K562 (cell line): Measurements from ENCODE around the gene ACRBP. TPM values are rescaled to one million over a fixed set of nuclear protein-coding genes. Genes with fewer than 3 reads are reported as not detected.

ENCODE experiments used
- ATAC-seq: fragments of 200-7000 bp; cut with Tn5 transposase; 3 replicates; pipeline ENCODE4 v1.9.1; 2020; ENCODE audit warnings: moderate library complexity
- BruUV-seq: library from RNA; stranded (reverse); fragments of 400-500 nt; replicated peaks from 2 replicates; lab custom pipeline; 2021; lab: Mats Ljungman, UMichigan
- CTCF ChIA-PET: fragments of 300-600 bp; formaldehyde crosslinking; extraction: SDS; loops from one replicate; lab custom pipeline; 2021; ENCODE audit warnings: low intra/inter-chr PET ratio; lab: Yijun Ruan, JAX
- POLR2A ChIA-PET: fragments of 300-600, 350-650 bp; sonication (Branson Sonifier 250); formaldehyde crosslinking; extraction: SDS; loops from one replicate; lab custom pipeline; 2021; ENCODE audit warnings: antibody characterized with exemption, inconsistent platforms; lab: Yijun Ruan, JAX
- DNase-seq, 4 experiments: peaks; one replicate each; pipeline versions ENCODE4 v3.0.0 to v3.0.0-alpha.2; 2011 to 2018; ENCODE audit warnings: low spot score in 3 of 4, mixed read lengths in 3 of 4; ENCODE audit errors: extremely low read depth in 1 of 4
- FAIRE-seq: peaks from 2 replicates; lab custom pipeline; 2011; peaks lifted over from hg19 to GRCh38; lab: Jason Lieb, UNC
- H2AFZ ChIP-seq: 2 replicates; pipeline ENCODE4 v1.6.0; 2011; ENCODE audit warnings: low read depth, low read length, control low read depth, inconsistent platforms
- H3K27ac ChIP-seq: fragments of 200-600 bp; 3 replicates; pipeline ENCODE4 v1.8.0; 2011; ENCODE audit warnings: low read depth, mild to moderate bottlenecking, control low read depth, inconsistent platforms, low read length, moderate library complexity, mixed read lengths; ENCODE audit errors: extremely low read depth
- H3K27me3 ChIP-seq, 2 experiments: fragments of 300-600 bp in 1 of 2; 2 replicates in 1 of 2; 3 replicates in 1 of 2; pipeline versions ENCODE4 v1.6.0 to v1.8.0; 2011; ENCODE audit warnings: inconsistent platforms in 2 of 2, low read length in 2 of 2, mild to moderate bottlenecking in 1 of 2, mixed read lengths in 1 of 2, moderate library complexity in 1 of 2; ENCODE audit not compliant: control insufficient read depth in 2 of 2, insufficient read depth in 2 of 2
- H3K36me3 ChIP-seq: fragments of 300-600 bp; 3 replicates; pipeline ENCODE4 v1.8.0; 2011; ENCODE audit warnings: mild to moderate bottlenecking, low read length, inconsistent platforms; ENCODE audit not compliant: control insufficient read depth, insufficient read depth
- H3K4me1 ChIP-seq, 2 experiments: fragments of 200-600 bp in 1 of 2; replicated peaks in 1 of 2; 2 replicates in 1 of 2; 3 replicates in 1 of 2; pipeline versions ENCODE4 v1.5.1 to v1.8.0; 2011; ENCODE audit warnings: inconsistent platforms in 2 of 2, low read length in 2 of 2, mild to moderate bottlenecking in 1 of 2, mixed read lengths in 1 of 2, moderate library complexity in 1 of 2; ENCODE audit not compliant: control insufficient read depth in 2 of 2, insufficient read depth in 2 of 2
- H3K4me2 ChIP-seq: 2 replicates; pipeline ENCODE4 v1.6.1; 2011; ENCODE audit warnings: low read length, control low read depth, inconsistent platforms, mixed read lengths; ENCODE audit not compliant: insufficient read depth
- H3K4me3 ChIP-seq: fragments of 200-600 bp; sonication (generic), shearing (Covaris generic); 2 replicates; pipeline ENCODE4 v1.5.1; 2016; ENCODE audit warnings: control low read depth, inconsistent platforms
- H3K79me2 ChIP-seq: fragments of 200-600 bp; 3 replicates; pipeline ENCODE4 v1.8.0; 2011; ENCODE audit warnings: low read length, inconsistent platforms; ENCODE audit not compliant: control insufficient read depth, insufficient read depth
- H3K9ac ChIP-seq, 2 experiments: 2 replicates each; pipeline versions ENCODE4 v1.6.0 to v1.6.1; 2011; ENCODE audit warnings: low read depth in 2 of 2, low read length in 2 of 2, control low read depth in 1 of 2, inconsistent platforms in 1 of 2, mild to moderate bottlenecking in 1 of 2, mixed read lengths in 1 of 2; ENCODE audit not compliant: insufficient read depth in 1 of 2
- H3K9me1 ChIP-seq: one replicate; pipeline ENCODE4 v1.6.0; 2011; ENCODE audit warnings: inconsistent platforms, mild to moderate bottlenecking, low read length, moderate library complexity; ENCODE audit not compliant: control insufficient read depth, insufficient read depth
- H3K9me3 ChIP-seq: replicated peaks from 2 replicates; pipeline ENCODE4 v1.5.1; 2011; ENCODE audit warnings: low read depth, low read length, inconsistent platforms; ENCODE audit not compliant: control insufficient read depth, insufficient read depth
- H4K20me1 ChIP-seq: replicated peaks from 2 replicates; pipeline ENCODE4 v1.6.1; 2011; ENCODE audit warnings: low read length, inconsistent platforms, mixed read lengths; ENCODE audit not compliant: control insufficient read depth, insufficient read depth
- DDX20 ChIP-seq: fragments of 450-650 bp; IDR thresholded peaks from 2 replicates; pipeline ENCODE4 v1.6.1; 2016; ENCODE audit warnings: missing genetic modification characterization, low read depth, mild to moderate bottlenecking, missing compliant biosample characterization, moderate library complexity
- HDGF ChIP-seq: fragments of 450-650 bp; IDR thresholded peaks from 2 replicates; pipeline ENCODE4 v1.6.1; 2016
- HIVEP1 ChIP-seq: fragments of 250-450 bp; sonication (Bioruptor Pico); IDR thresholded peaks from 2 replicates; pipeline ENCODE4 v1.4.0; 2020; ENCODE audit warnings: mild to moderate bottlenecking
- LCOR ChIP-seq: sonication (generic); formaldehyde crosslinking; IDR thresholded peaks from 2 replicates; pipeline ENCODE4 v1.8.0; 2022; ENCODE audit warnings: mild to moderate bottlenecking, missing genetic modification reagents
- NFXL1 ChIP-seq: fragments of 450-650 bp; formaldehyde crosslinking; IDR thresholded peaks from 2 replicates; pipeline ENCODE4 v1.4.0; 2021; ENCODE audit warnings: mild to moderate bottlenecking
- PTRF ChIP-seq: fragments of 450-650 bp; IDR thresholded peaks from 2 replicates; pipeline ENCODE4 v1.6.1; 2016; ENCODE audit warnings: mild to moderate bottlenecking, missing genetic modification characterization, missing compliant biosample characterization
- ZEB2 ChIP-seq: fragments of 450-650 bp; IDR thresholded peaks from 2 replicates; pipeline ENCODE4 v1.6.1; 2016
- ZFX ChIP-seq: sonication (generic); formaldehyde crosslinking; IDR thresholded peaks from 2 replicates; pipeline ENCODE4 v1.8.0; 2022; ENCODE audit warnings: mild to moderate bottlenecking, missing genetic modification reagents, moderate library complexity
- ZNF12 ChIP-seq: sonication (generic); formaldehyde crosslinking; IDR thresholded peaks from 2 replicates; pipeline ENCODE4 v1.4.0; 2020; ENCODE audit warnings: mild to moderate bottlenecking, missing genetic modification reagents
- ZNF197 ChIP-seq: fragments of 200-800 bp; sonication (Bioruptor generic); IDR thresholded peaks from 2 replicates; pipeline ENCODE4 v1.6.1; 2016; ENCODE audit warnings: low read depth, missing genetic modification characterization, missing compliant biosample characterization
- ZNF766 ChIP-seq: fragments of 200-800 bp; sonication (Bioruptor generic); conservative IDR thresholded peaks from 2 replicates; pipeline ENCODE4 v1.6.1; 2016; ENCODE audit warnings: missing genetic modification characterization, missing compliant biosample characterization
- WGBS: fragments of 100-300 bp; shearing (Covaris generic); methylation state at CpG from one replicate; pipeline ENCODE4 v1.1.6; 2016; ENCODE audit warnings: low coverage, mixed read lengths; ENCODE audit not compliant: insufficient coverage; ENCODE audit errors: missing lambda C conversion rate; 5-methylcytosine and 5-hydroxymethylcytosine counted together
- in situ Hi-C: fragments of 300-500 bp; cut with MboI; formaldehyde crosslinking; loops from 4 replicates; pipeline ENCODE4 v1.15.0; 2018; ENCODE audit warnings: inconsistent platforms, mixed read lengths
- intact Hi-C: fragments of 100-400 bp; cut with micrococcal nuclease; formaldehyde crosslinking; loops from 2 replicates; pipeline ENCODE4 v1.14.2; 2022
- polyA plus RNA-seq, 8 experiments: library from polyadenylated mRNA; depleted of rRNA in 4 of 8; stranded (reverse) in 5 of 8; unstranded in 3 of 8; fragments of >200 nt; fragmentation: Nextera tagmentation in 2 of 8; fragmentation: Illumina TruSeq in 1 of 8; extraction: Ambion mirVana in 2 of 8; extraction: Trizol in 1 of 8; gene quantifications; 2 replicates each; pipeline versions ENCODE4 v1.2.1 to v1.2.3, GENCODE V29; 2011 to 2014; ENCODE audit warnings: inconsistent platforms in 1 of 8, missing spikeins in 1 of 8
- total RNA-seq, 7 experiments: library from RNA; depleted of rRNA in 6 of 7; stranded (reverse); fragments of >200 nt in 6 of 7; fragmentation: Illumina TruSeq in 2 of 7; extraction: Trizol in 2 of 7; gene quantifications; 2 replicates each; pipeline versions ENCODE4 v1.2.1 to v1.2.3, GENCODE V29; 2011 to 2021; ENCODE audit warnings: low replicate concordance in 1 of 7
- TF ChIP-seq, protein P1 (sequence below): sonication (generic); formaldehyde crosslinking; IDR thresholded peaks from 2 replicates; pipeline ENCODE4 v1.5.0; 2020; ENCODE audit warnings: missing genetic modification reagents
- TF ChIP-seq, protein P2 (sequence below): fragments of 450-650 bp; IDR thresholded peaks from 2 replicates; pipeline ENCODE4 v1.6.1; 2016
- TF ChIP-seq, protein P3 (sequence below), 3 experiments: fragments of 200-800 bp in 1 of 3; fragments of 250-450 bp in 1 of 3; fragments of 450-650 bp in 1 of 3; sonication (Bioruptor Pico) in 1 of 3; sonication (Bioruptor generic) in 1 of 3; formaldehyde crosslinking in 1 of 3; IDR thresholded peaks; 2 replicates each; pipeline versions ENCODE4 v1.6.1 to v1.8.0; 2016 to 2022; ENCODE audit warnings: mild to moderate bottlenecking in 2 of 3, missing genetic modification characterization in 2 of 3, missing compliant biosample characterization in 1 of 3, moderate library complexity in 1 of 3

Gene ACRBP
- total and polyA plus RNA-seq, 9 of the 15 experiments (the other 6 are each of a cell fraction or from before 2014, with no cell fraction given) = 3.1 to 31.8 (median 8.4) TPM

DNA sequence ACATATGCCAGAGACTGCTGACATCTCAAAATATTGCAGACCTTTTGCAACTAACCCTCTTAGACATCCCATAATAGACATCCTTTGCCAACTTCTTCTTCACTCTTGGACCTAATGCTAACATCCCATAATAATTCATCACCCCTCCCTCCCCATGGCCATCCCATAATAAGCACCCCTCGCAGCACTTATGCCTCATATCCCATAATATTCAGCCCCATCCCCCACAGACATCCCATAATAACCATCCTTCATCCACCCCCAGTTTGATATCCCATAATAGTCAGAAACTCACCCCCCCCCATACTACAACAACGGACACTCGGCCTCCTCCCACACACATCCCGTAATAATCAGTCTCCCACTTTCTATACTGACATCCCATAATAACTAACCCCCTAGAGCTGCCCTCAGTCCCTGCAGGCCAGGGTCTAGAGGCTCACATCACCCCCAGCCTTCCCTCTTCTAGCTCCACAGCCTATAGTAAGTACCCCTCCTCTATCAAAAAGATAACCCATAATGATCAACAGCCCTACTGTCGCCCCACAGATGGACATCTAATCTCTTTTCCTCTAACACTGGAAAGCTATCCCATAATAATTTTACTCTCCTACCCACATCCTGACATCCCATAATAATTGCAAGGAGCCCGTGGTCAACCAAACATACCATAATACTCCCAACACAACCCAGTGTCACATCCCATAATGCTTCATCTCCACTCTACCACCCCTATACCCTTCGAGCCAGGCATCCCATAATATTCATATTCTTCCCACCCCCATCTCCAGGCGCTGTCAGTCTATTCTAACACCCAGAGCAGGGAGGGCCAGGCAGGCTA lies 39.3 kb downstream of the ACRBP start:
- Histone ChIP-seq H2AFZ (peak overlapping the region; percentile 68), H4K20me1 (peaks cover 24% of the 10 kb centered on the region), H3K9ac (peak overlapping the region in 1 of 2 experiments; percentile 47; a peak in 2 of 4 replicates), H3K27ac (peak overlapping the region; percentile 79), H3K4me3 (peak overlapping the region; percentile 0), H3K4me1 (peaks cover 38 to 54% of the 10 kb centered on the region in 2 experiments), H3K79me2 (peaks cover 43% of the 10 kb centered on the region), H3K9me1 (no peaks in the 10 kb centered on the region), H3K36me3 (peaks cover 32% of the 10 kb centered on the region), H3K4me2 (peak overlapping the region; percentile 82), H3K9me3 (no peaks in the 10 kb centered on the region), H3K27me3 (no peaks in the 10 kb centered on the region)
- in situ Hi-C loops = no loop called here
- CTCF ChIA-PET = no interaction called here
- 0% methylated on average over 6 of the region's 8 CpGs for WGBS
- peak; percentile 68 to 90 (median 74) for DNase-seq
- peak; percentile 74 for ATAC-seq
- FAIRE-seq = peak; percentile 83
- BruUV-seq = no TSS peak
- POLR2A ChIA-PET = interaction anchor here (0.6 to 1.0 kb wide), 3 partner anchors 30 to 283 kb away, joined by 3 to 5 read pairs (median 5); no protein-coding TSS in a partner anchor
- intact Hi-C loops = loop anchor here (2.0 kb wide), 1 partner anchor 55 kb away; the partner anchor contains the start of gene ING4
- no peak for TF ChIP-seq HIVEP1 (CRISPR knock-in tag)
- TF ChIP-seq, protein P1, sequence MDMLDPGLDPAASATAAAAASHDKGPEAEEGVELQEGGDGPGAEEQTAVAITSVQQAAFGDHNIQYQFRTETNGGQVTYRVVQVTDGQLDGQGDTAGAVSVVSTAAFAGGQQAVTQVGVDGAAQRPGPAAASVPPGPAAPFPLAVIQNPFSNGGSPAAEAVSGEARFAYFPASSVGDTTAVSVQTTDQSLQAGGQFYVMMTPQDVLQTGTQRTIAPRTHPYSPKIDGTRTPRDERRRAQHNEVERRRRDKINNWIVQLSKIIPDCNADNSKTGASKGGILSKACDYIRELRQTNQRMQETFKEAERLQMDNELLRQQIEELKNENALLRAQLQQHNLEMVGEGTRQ = no peak
- TF ChIP-seq, protein P2, sequence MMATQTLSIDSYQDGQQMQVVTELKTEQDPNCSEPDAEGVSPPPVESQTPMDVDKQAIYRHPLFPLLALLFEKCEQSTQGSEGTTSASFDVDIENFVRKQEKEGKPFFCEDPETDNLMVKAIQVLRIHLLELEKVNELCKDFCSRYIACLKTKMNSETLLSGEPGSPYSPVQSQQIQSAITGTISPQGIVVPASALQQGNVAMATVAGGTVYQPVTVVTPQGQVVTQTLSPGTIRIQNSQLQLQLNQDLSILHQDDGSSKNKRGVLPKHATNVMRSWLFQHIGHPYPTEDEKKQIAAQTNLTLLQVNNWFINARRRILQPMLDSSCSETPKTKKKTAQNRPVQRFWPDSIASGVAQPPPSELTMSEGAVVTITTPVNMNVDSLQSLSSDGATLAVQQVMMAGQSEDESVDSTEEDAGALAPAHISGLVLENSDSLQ = peak; percentile 96
- TF ChIP-seq DDX20 (tag) = no peak; the same call in 1 of the 2 replicates
- TF ChIP-seq ZNF197 = peak; percentile 95
- TF ChIP-seq ZFX (CRISPR knock-in tag) = no peak; the same call in 1 of the 2 replicates
- 0 out of 2 replicates have a peak, but pooled peaks have one; percentile 19 for TF ChIP-seq HDGF
- TF ChIP-seq LCOR (CRISPR knock-in tag) = no peak
- TF ChIP-seq NFXL1 (CRISPR knock-in tag) = no peak
- no peak for TF ChIP-seq ZNF12 (CRISPR knock-in tag)
- no peak for TF ChIP-seq ZEB2
- TF ChIP-seq ZNF766 (CRISPR knock-in tag) = peak; percentile 98
- peak; percentile 77 for TF ChIP-seq PTRF (tag)
- TF ChIP-seq, protein P3, sequence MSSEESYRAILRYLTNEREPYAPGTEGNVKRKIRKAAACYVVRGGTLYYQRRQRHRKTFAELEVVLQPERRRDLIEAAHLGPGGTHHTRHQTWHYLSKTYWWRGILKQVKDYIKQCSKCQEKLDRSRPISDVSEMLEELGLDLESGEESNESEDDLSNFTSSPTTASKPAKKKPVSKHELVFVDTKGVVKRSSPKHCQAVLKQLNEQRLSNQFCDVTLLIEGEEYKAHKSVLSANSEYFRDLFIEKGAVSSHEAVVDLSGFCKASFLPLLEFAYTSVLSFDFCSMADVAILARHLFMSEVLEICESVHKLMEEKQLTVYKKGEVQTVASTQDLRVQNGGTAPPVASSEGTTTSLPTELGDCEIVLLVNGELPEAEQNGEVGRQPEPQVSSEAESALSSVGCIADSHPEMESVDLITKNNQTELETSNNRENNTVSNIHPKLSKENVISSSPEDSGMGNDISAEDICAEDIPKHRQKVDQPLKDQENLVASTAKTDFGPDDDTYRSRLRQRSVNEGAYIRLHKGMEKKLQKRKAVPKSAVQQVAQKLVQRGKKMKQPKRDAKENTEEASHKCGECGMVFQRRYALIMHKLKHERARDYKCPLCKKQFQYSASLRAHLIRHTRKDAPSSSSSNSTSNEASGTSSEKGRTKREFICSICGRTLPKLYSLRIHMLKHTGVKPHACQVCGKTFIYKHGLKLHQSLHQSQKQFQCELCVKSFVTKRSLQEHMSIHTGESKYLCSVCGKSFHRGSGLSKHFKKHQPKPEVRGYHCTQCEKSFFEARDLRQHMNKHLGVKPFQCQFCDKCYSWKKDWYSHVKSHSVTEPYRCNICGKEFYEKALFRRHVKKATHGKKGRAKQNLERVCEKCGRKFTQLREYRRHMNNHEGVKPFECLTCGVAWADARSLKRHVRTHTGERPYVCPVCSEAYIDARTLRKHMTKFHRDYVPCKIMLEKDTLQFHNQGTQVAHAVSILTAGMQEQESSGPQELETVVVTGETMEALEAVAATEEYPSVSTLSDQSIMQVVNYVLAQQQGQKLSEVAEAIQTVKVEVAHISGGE (CRISPR knock-in tag; IDR thresholded peaks at IDR 0.05) = peak in 1 of 3 experiments; percentile 81; a peak in 2 of 6 replicates
